Stimulated activated memory B cell treated with anti-CD40 and anti-IgM and Interleukin-4, amounts not matched to agents 10 μg/mL and 1 μg/mL and 100 μg/mL, for 72 hours (primary cell): ENCODE measurements around the gene R3HDM2.
A peak's percentile ranks its signal among the peaks of the same experiment; 100 is the strongest.

Source experiments
- ATAC-seq: fragments of 150-1000 bp; cut with Tn5 transposase; 2 replicates; pipeline ENCODE4 v1.10.0; 2021
- H3K27ac Mint-ChIP-seq: one replicate; pipeline ENCODE4 v1.8.0; 2022; ENCODE audit warnings: mild to moderate bottlenecking, mixed read lengths
- H3K27me3 Mint-ChIP-seq: one replicate; pipeline ENCODE4 v1.8.0; 2022; ENCODE audit warnings: mixed read lengths
- H3K36me3 Mint-ChIP-seq: one replicate; pipeline ENCODE4 v1.8.0; 2022; ENCODE audit warnings: mixed read lengths
- H3K4me1 Mint-ChIP-seq: one replicate; pipeline ENCODE4 v1.8.0; 2022; ENCODE audit warnings: mixed read lengths
- H3K4me3 Mint-ChIP-seq: one replicate; pipeline ENCODE4 v1.8.0; 2022; ENCODE audit warnings: mild to moderate bottlenecking, moderate library complexity, mixed read lengths
- H3K9me3 Mint-ChIP-seq: one replicate; pipeline ENCODE4 v1.8.0; 2022; ENCODE audit warnings: mixed read lengths

R3HDM2 gene

DNA sequence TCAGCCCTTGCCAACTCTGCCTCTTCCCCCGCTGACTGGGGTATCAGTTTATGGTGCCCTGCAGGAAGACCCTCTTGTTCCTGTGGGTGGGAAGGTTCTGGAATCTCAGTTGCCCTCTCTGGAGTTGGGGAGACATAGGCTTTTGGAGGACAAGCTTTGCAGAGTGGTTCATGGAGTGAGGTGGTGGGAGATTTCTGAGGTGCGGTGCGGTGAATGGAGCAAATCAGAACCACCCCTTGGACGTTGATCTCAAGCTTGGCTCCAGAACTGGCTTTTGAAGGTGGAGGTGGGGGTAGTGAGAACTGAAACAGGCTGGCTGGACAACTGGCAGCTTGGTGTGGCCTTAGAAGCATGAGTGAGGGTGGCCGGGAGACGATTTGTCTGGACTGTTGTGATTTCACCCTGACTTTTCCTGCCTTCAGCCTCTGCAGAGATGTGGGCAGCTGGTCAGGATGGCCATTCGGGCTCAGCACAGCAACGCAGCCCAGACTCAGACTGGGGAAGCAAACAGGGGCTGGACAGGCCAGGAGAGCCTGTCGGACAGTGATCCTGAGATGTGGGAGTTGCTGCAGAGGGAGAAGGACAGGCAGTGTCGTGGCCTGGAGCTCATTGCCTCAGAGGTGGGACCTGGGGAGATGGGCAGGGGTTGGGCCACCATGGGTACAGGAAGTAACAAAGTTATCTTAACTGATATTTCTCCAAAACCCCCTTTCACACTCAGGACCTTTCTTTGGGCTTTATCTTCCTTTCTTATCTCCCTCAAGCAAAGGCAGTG, 200.3 kb downstream of the R3HDM2 start:
- no peak for ATAC-seq
- Mint-ChIP-seq H3K36me3 (peaks cover 39% of the 10 kb centered on the region), H3K9me3 (no peaks in the 10 kb centered on the region), H3K27me3 (peaks cover 10% of the 10 kb centered on the region), H3K4me3 (peak overlapping the region; percentile 94), H3K4me1 (peaks cover 82% of the 10 kb centered on the region), H3K27ac (peak overlapping the region; percentile 96)

DNA sequence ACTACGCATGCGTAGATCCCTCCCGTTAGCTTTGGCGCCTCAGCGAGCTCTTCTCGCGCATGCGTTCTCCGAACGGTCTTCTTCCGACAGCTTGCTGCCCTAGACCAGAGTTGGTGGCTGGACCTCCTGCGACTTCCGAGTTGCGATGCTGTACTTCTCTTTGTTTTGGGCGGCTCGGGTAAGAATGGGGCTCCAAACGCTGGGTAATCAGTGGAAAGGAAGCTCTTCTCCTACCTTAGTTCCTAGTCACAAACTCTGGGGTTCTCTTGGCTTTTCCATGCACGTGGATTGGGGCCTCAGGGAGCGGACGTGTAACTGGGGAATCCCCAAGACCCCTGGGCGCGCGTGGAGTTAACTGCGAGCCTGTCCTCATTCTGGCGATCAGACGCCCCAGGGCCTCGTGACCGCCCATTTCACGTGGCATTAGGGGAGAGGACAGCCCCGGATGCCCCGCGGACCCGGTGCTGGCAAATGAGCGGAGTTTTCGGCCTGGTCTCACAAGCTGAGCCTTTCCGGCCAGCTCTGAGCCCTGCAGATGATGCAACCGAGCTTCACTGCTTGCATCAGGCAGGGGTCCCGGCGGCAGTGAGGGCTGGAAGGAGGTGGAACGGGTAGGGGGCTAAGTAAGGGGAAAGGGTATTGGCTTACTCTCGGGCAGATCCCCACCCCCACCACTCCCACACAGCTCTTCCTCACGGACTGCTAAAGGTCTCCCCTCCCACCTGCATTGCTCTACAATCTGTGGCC, 201.0 kb downstream of the R3HDM2 start, which contains the start of gene SHMT2:
SHMT2 (plus strand) TSS at position 78 of the 747 bp plus-strand sequence; CDS start at position 146, 68 bp downstream.
- Mint-ChIP-seq H3K9me3 (no peaks in the 10 kb centered on the region), H3K4me1 (peaks cover 77% of the 10 kb centered on the region), H3K27ac (peak within 1 kb of the TSS; percentile 96), H3K27me3 (peaks cover 10% of the 10 kb centered on the region), H3K36me3 (peaks cover 39% of the 10 kb centered on the region), H3K4me3 (peak within 1 kb of the TSS; percentile 94)
- peak; percentile 76 for ATAC-seq

DNA sequence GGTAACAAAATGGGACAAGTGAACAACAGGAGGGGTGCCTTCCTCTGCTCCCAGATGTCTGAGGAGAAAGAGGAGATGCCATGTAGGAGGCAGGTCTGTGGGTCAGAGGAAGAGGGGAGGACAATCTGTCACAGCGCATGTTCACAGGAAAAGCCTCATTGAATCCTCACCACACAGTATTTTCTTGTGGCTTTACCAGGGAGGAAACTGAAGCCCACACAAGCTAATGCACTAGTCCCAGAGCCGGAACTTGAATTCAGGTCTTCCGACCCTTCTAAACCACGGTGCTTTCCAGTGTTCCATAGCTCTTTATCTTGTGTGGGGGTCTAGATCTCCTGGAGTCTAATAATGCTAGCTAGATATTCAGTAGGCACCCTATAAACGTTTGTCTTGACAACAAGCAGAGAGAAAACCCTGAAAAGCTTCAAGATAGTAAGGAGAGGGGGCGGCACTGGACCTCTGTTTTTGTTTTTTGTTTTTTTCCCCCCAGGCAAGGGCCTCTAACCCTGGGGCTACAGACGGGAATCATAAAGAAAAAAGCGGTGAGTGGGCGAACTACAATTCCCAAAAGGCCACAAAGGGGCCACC, 201.7 kb downstream of the R3HDM2 start:
- H3K36me3 Mint-ChIP-seq = peaks cover 33% of the 10 kb centered on the region
- H3K27me3 Mint-ChIP-seq = peaks cover 16% of the 10 kb centered on the region
- H3K27ac Mint-ChIP-seq = peak overlapping the region; percentile 96
- no peaks in the 10 kb centered on the region for H3K9me3 Mint-ChIP-seq
- peak overlapping the region; percentile 94 for H3K4me3 Mint-ChIP-seq
- H3K4me1 Mint-ChIP-seq = peaks cover 72% of the 10 kb centered on the region
- ATAC-seq = peak; percentile 1

DNA sequence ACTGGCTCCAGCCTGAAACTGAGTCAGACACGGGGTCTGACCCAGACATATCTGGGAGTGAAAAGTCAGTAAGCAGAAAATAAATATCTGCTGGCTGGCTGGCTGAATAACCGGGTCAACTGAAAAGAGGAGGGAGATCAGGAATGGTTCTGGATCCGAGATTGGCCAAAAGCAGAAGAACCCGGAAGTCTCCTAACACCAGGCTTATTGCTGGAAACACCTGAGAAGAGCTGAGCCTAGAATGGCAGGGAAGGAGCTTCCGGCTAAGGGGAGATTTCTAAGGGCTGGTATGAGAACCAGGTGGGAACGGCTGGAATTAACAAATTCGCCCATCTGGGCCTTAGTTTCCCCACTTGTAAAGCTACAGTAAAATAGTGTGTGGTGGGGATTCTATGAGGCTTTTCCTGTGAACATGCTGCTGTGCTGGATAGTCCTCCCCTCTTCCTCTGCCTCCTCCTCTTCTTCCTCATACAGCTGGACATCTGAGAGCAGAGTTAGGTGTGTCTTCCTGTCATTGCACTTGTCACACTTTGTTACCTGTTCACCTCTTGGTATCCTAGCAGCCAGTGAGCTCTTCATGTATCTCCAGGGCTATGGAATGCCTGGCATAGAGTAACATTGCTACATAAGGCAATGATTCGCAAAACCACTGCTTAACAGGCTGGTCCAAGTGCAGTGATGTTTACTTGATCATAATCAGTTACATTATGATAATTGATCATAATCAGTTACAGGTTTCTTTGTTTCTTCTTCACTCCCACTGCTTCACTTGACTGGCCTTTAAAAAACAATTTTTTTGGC, 203.3 kb downstream of the R3HDM2 start:
- peaks cover 72% of the 10 kb centered on the region for H3K4me1 Mint-ChIP-seq
- H3K36me3 Mint-ChIP-seq = peaks cover 18% of the 10 kb centered on the region
- peaks cover 32% of the 10 kb centered on the region for H3K27me3 Mint-ChIP-seq
- ATAC-seq = no peak
- peak overlapping the region; percentile 47 for H3K27ac Mint-ChIP-seq
- H3K9me3 Mint-ChIP-seq = no peaks in the 10 kb centered on the region
- H3K4me3 Mint-ChIP-seq = peak overlapping the region; percentile 22

DNA sequence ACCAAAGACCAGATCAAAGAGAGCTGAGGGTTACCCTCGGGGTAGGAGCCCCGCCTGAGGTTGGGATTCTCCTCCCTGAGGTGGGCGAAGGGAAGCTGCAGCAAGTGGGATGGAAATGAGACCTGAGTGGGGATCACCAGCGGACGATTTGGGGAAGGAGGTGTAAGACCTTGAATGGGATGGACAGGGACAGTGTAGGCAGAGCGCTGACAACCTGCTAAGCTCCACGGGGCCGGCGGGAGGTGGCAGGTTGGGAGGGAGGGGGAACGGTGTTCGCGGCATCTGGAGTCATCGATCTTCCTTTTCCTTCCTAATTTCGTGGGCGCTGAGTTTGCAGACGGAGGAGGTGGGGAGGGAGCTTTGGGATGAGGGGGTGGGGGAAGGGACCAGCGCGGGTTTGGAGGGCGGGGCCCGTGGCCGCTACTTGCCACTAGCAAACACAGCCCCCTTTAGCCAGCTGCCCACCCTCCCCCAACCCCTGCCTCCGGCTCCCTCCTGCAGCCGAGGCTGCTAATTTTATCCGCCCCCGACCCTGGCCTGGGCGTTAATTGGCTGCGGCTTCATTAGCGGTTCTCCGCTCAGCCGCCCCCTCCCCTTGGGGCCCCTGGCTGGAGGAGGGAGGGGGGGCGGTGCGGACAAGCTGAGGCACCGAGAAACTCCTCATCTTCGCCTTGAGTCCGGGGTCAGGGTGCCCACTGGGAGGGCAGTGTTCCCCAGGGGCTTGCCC, 204.1 kb downstream of the R3HDM2 start:
- H3K4me1 Mint-ChIP-seq = peaks cover 76% of the 10 kb centered on the region
- ATAC-seq = no peak
- no peaks in the 10 kb centered on the region for H3K9me3 Mint-ChIP-seq
- H3K27ac Mint-ChIP-seq = peak overlapping the region; percentile 47
- peaks cover 11% of the 10 kb centered on the region for H3K36me3 Mint-ChIP-seq
- peaks cover 40% of the 10 kb centered on the region for H3K27me3 Mint-ChIP-seq
- H3K4me3 Mint-ChIP-seq = peak overlapping the region; percentile 55

DNA sequence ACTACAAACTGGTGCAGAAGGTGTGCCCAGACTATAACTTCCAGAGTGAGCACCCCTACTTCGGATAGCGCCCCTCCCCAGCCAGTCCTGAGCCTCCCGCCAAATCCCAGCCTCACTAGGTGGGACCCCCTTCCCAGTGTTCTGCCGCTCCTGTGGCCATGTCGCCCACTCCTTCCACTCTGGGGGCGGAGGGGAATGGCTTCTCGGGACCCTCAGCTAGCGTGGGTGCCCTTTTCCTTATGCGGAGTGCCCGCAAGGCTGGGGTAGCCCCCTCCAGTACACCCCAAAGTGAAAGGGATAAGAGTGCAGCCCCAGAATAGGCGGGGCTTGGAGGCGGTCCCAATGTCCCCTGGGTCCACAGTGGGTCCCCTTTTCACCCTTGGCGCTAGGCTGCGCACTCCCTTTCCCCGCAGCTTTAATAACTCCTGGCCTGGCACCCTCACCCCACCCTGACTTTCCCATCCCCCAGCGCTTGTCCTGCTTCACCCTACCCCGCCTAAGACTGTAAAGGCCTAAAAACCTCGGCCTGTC, 205.1 kb downstream of the R3HDM2 start:
- peaks cover 80% of the 10 kb centered on the region for H3K4me1 Mint-ChIP-seq
- ATAC-seq = no peak
- no peaks in the 10 kb centered on the region for H3K9me3 Mint-ChIP-seq
- peaks cover 8% of the 10 kb centered on the region for H3K36me3 Mint-ChIP-seq
- no peak overlapping the region for H3K4me3 Mint-ChIP-seq
- peak overlapping the region; percentile 35 for H3K27ac Mint-ChIP-seq
- H3K27me3 Mint-ChIP-seq = peaks cover 50% of the 10 kb centered on the region

DNA sequence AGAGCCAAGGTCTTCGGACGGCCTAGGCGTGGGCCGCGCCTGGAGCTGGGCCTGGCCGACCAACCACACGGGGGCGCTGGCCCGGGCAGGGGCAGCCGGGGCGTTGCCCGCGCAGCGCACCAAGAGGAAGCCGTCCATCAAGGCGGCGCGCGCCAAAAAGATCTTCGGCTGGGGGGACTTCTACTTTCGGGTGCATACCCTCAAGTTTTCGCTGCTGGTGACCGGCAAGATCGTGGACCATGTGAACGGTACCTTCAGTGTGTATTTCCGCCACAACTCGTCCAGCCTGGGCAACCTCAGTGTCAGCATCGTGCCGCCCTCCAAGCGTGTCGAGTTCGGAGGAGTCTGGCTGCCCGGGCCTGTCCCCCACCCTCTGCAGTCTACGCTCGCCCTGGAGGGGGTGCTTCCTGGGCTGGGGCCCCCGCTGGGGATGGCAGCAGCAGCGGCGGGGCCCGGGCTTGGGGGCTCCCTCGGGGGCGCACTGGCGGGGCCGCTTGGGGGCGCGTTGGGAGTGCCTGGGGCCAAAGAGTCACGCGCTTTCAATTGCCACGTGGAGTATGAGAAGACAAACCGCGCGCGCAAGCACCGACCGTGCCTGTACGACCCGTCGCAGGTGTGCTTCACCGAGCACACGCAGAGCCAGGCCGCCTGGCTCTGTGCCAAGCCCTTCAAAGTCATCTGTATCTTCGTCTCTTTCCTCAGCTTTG, 205.7 kb downstream of the R3HDM2 start:
- H3K27me3 Mint-ChIP-seq = peaks cover 56% of the 10 kb centered on the region
- peak; percentile 34 for ATAC-seq
- H3K4me1 Mint-ChIP-seq = peaks cover 77% of the 10 kb centered on the region
- H3K27ac Mint-ChIP-seq = peak overlapping the region; percentile 35
- no peaks in the 10 kb centered on the region for H3K9me3 Mint-ChIP-seq
- peak overlapping the region; percentile 18 for H3K4me3 Mint-ChIP-seq
- H3K36me3 Mint-ChIP-seq = peaks cover 2% of the 10 kb centered on the region

DNA sequence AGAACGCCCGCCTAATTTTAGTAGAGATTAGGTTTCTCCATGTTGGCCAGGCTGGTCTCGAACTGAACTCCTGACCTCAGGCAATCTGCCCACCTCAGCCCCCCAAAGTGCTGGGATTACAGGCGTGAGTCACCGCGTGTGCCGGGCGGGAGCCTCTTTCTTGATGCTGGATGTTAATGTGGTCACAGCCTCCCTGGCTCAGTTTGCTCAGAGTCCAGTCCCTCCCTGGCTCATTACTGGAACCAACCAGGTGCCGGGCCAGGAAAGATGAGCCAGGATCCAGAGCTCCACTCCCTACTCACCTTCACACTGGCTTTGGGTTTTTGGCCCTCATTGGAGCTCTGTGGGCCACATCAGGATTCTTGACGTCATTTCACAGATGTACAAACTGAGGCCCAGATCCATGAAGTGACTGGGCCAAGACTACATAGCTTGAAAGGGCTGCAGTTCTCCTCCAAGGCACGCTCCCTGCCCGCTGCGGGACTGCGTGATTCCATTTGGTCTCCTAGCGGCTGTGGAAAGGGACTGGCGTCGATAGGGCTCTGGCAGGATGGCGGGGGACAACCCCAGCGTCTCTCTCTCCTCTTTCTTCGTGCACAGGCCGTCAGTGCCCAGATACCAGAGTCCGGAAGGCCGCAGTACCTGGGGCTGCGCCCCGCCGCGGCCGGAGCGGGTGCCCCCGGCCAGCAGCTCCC, 206.4 kb downstream of the R3HDM2 start:
- H3K27me3 Mint-ChIP-seq = peaks cover 63% of the 10 kb centered on the region
- no peak for ATAC-seq
- H3K27ac Mint-ChIP-seq = no peak overlapping the region
- H3K4me3 Mint-ChIP-seq = no peak overlapping the region
- peaks cover 76% of the 10 kb centered on the region for H3K4me1 Mint-ChIP-seq
- H3K9me3 Mint-ChIP-seq = no peaks in the 10 kb centered on the region
- H3K36me3 Mint-ChIP-seq = no peaks in the 10 kb centered on the region

DNA sequence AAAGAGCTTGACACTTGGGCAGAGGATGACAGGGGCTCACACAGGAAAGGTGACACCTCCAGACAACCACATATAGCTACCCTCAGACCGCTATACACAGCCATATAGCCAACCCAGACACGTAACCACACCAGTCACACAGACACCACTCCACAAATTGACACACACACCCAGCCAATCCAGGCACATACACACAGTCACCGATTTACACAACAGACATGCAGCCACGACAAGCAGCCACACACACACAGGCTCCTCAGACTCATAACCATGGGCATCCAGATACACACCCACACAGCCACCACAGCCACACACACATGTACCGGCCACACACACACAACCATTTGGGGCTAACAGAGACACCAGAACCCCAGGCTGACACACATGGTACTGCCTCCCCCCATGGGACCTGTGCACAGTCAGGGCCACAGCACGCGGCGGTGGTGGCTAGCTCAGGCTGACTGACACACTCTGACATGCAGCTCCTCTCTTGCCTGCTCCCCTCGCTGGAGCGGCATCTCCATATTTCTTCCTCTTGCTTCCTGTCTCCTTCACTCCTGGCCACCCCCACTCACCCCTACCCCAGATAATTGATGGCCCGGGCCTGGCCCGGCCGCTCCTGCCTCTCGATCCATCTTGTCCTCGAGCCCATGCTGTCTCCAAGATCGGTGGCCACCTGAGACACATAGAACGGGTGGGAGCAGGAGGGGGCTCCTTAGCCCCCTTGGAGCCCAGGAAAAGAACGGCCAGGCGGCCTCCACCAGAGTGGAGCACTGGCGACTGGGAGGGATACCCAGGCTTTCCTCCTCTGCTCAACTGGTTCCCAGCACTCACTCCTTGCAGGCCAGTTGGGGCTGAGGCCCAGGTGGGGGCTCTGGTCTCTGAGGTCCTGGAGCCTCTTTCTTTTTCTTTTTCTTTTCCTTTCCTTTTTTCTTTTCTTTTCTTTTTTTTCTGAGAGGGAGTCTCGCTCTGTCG, 207.4 kb downstream of the R3HDM2 start:
- ATAC-seq = peak; percentile 3
- no peaks in the 10 kb centered on the region for H3K9me3 Mint-ChIP-seq
- no peaks in the 10 kb centered on the region for H3K36me3 Mint-ChIP-seq
- no peak overlapping the region for H3K27ac Mint-ChIP-seq
- H3K4me1 Mint-ChIP-seq = peaks cover 76% of the 10 kb centered on the region
- no peak overlapping the region for H3K4me3 Mint-ChIP-seq
- H3K27me3 Mint-ChIP-seq = peaks cover 73% of the 10 kb centered on the region

DNA sequence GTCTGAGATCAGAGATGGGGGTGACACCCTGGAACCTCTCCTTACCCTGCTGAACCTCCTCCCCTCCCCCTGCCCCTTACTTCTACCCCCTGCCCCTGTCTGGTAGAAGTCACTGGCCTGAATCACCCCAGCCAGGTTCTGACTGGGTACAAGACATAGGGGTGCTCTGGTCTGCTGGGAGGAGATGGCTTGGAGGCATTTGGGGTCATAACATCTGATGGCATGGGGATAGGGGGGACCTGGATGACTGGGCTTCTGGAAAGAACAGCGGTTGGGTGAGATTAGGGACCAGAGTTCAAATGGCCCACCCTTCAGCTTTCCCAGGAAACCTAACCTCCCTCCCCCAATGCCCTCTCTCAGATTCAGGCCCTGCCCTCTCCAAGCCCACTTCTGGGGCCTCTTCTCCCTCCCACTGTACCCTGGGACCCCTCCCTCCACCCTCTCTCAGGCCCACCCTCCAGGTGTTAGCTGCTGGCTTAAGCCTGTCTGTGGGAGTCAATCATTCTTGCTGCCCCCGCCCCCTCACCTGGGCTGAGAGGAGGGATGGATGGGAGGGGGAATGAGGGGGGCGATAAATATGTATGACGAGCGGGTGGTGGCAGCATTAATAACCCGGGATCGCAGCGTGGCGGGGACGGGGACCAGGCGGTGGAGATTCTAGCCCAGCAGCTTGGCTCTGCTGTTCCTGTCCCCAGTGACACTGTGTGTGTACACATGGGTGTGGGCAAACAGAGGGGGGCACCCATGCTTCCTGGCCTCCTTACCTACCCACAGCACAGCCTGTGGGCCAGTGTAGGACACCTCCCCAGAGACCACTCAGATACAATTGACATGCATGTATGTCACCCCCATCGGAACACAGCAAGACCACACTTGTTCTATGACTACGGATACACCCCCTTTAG, 208.3 kb downstream of the R3HDM2 start:
- Mint-ChIP-seq H3K9me3 (no peaks in the 10 kb centered on the region), H3K4me3 (no peak overlapping the region), H3K27ac (no peak overlapping the region), H3K4me1 (peaks cover 81% of the 10 kb centered on the region), H3K36me3 (no peaks in the 10 kb centered on the region), H3K27me3 (peaks cover 82% of the 10 kb centered on the region)
- no peak for ATAC-seq

DNA sequence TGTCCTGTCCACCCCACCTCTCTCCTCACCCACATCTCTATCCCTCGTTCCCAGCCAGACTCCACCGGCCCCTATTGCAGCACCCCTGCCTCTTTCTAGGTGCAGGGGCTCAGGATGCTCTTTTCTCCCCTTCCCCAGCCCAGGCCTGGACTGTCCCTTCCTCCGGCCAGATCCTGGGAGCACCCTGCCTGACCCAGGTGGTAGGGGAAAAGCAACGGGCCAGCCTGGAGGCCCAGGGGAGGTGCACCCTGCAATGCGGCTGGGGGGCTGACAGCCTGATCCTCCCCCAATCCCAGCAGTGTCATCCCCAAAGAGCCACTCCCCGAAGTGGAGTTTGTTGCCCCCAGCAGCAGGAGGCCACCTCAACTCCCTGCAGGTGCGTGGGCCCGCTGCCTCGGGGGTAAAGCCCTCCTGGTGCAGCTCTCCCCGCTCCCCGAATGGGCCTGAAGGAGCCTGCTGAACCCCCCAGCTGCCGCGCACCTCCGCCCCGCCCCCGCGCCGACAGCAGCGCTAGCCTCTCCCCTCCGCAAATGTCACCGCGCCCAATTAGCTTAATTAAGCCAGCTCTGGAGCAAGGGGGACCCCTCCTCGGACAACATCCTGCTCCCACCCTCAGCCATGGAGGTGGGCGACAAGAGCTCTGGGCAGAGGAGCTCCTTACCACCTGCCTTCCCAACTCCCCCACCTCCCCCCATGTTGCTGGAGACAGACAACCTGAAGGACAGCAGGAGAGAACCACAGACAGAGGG, 209.5 kb downstream of the R3HDM2 start:
- Mint-ChIP-seq H3K4me1 (peaks cover 75% of the 10 kb centered on the region), H3K27ac (no peak overlapping the region)

More for the DNA sequence above, 209.5 kb downstream of the R3HDM2 start:
- no peak for ATAC-seq
- peaks cover 81% of the 10 kb centered on the region for H3K27me3 Mint-ChIP-seq
- H3K4me3 Mint-ChIP-seq = no peak overlapping the region
- no peaks in the 10 kb centered on the region for H3K36me3 Mint-ChIP-seq
- no peaks in the 10 kb centered on the region for H3K9me3 Mint-ChIP-seq
